Parathyroid adenoma (tissue), 2 donors: ENCODE measurements around the gene ARHGAP12.
A peak's percentile ranks its signal among the peaks of the same experiment; 100 is the strongest.

Experiments used
- H2AFZ ChIP-seq: fragments of 300-600 bp; sonication (generic); one replicate; pipeline ENCODE4 v1.7.0; 2017; ENCODE audit warnings: antibody characterized with exemption, mild to moderate bottlenecking
- H3K27ac ChIP-seq: fragments of 300-600 bp; sonication (generic); one replicate; pipeline ENCODE4 v1.7.0; 2017
- H3K27me3 ChIP-seq: fragments of 300-600 bp; sonication (generic); one replicate; pipeline ENCODE4 v1.7.0; 2017; ENCODE audit warnings: low read length; ENCODE audit not compliant: control insufficient read depth, insufficient read depth
- H3K36me3 ChIP-seq: fragments of 300-600 bp; sonication (generic); one replicate; pipeline ENCODE4 v1.7.0; 2017; ENCODE audit warnings: low read length; ENCODE audit not compliant: control insufficient read depth, insufficient read depth
- H3K4me1 ChIP-seq: fragments of 300-600 bp; sonication (generic); one replicate; pipeline ENCODE4 v1.7.0; 2017; ENCODE audit warnings: control low read depth
- H3K4me2 ChIP-seq: fragments of 300-600 bp; sonication (generic); one replicate; pipeline ENCODE4 v1.7.0; 2017; ENCODE audit warnings: low read length
- H3K4me3 ChIP-seq: fragments of 300-600 bp; sonication (generic); one replicate; pipeline ENCODE4 v1.7.0; 2017; ENCODE audit warnings: low read depth, low read length
- H3K79me2 ChIP-seq: fragments of 300-600 bp; sonication (generic); one replicate; pipeline ENCODE4 v1.7.0; 2017; ENCODE audit warnings: control low read depth
- H3K9ac ChIP-seq: fragments of 300-600 bp; sonication (generic); one replicate; pipeline ENCODE4 v1.7.0; 2017; ENCODE audit warnings: mild to moderate bottlenecking
- H3K9me3 ChIP-seq: fragments of 300-600 bp; sonication (generic); one replicate; pipeline ENCODE4 v1.7.0; 2017; ENCODE audit warnings: low read length; ENCODE audit not compliant: control insufficient read depth
- TF ChIP-seq, protein P1 (sequence below): fragments of 300-600 bp; sonication (generic); IDR thresholded peaks from one replicate; pipeline ENCODE4 v1.7.0; 2017; ENCODE audit warnings: antibody characterized with exemption, mild to moderate bottlenecking
- donor health status: primary hyperparathyroidism.

Gene ARHGAP12, protein sequence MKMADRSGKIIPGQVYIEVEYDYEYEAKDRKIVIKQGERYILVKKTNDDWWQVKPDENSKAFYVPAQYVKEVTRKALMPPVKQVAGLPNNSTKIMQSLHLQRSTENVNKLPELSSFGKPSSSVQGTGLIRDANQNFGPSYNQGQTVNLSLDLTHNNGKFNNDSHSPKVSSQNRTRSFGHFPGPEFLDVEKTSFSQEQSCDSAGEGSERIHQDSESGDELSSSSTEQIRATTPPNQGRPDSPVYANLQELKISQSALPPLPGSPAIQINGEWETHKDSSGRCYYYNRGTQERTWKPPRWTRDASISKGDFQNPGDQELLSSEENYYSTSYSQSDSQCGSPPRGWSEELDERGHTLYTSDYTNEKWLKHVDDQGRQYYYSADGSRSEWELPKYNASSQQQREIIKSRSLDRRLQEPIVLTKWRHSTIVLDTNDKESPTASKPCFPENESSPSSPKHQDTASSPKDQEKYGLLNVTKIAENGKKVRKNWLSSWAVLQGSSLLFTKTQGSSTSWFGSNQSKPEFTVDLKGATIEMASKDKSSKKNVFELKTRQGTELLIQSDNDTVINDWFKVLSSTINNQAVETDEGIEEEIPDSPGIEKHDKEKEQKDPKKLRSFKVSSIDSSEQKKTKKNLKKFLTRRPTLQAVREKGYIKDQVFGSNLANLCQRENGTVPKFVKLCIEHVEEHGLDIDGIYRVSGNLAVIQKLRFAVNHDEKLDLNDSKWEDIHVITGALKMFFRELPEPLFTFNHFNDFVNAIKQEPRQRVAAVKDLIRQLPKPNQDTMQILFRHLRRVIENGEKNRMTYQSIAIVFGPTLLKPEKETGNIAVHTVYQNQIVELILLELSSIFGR

DNA sequence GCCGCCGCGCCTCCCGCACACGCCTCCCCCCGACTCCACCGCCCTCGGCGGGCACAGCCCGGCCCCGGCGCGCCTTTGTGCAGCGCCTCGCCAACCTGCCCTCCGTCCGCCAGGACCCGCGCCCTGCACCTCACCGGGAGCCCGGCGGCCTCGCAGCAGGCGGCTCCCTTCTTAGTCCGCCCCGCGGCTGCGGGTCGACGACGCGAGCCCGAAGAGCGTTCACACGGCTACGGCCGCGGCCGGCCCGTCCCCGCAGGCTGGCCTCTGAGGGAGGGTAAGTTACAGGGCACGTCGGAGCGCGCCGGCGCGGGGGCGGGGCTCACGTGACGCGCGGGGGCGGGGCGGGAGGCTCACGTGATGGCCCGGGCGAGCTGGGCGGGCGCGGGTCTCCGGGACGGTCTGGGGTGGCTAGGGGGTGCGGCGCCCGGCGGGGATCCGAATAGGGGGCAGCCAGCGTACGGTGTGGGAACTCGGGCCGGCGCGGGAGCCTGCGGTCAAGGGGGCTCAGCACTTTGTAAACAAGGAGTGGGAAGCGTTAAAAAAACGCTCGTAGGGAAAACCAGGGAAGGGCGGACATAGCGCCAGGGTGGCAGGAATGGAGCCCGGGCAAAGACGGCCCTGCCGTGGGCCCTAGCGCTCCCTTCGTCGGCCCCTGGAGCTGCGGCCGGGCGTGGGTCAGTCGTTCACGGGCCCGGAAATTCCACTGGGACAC is at the start of gene ARHGAP12:
ARHGAP12 (minus strand) TSS at position 283 of the 712 bp plus-strand sequence. CDS start 19,976 bp downstream, outside the sequence.
- Histone ChIP-seq H3K9ac (peak within 1 kb of the TSS; percentile 81), H3K36me3 (no peaks in the 10 kb centered on the region), H3K9me3 (no peaks in the 10 kb centered on the region), H3K79me2 (peaks cover 4% of the 10 kb centered on the region), H3K4me3 (peak within 1 kb of the TSS; percentile 88), H3K4me1 (peaks cover 8% of the 10 kb centered on the region), H3K27me3 (no peaks in the 10 kb centered on the region), H3K27ac (peak within 1 kb of the TSS; percentile 89), H3K4me2 (peak within 1 kb of the TSS; percentile 99), H2AFZ (peak within 1 kb of the TSS; percentile 97)
- TF ChIP-seq, protein P1, sequence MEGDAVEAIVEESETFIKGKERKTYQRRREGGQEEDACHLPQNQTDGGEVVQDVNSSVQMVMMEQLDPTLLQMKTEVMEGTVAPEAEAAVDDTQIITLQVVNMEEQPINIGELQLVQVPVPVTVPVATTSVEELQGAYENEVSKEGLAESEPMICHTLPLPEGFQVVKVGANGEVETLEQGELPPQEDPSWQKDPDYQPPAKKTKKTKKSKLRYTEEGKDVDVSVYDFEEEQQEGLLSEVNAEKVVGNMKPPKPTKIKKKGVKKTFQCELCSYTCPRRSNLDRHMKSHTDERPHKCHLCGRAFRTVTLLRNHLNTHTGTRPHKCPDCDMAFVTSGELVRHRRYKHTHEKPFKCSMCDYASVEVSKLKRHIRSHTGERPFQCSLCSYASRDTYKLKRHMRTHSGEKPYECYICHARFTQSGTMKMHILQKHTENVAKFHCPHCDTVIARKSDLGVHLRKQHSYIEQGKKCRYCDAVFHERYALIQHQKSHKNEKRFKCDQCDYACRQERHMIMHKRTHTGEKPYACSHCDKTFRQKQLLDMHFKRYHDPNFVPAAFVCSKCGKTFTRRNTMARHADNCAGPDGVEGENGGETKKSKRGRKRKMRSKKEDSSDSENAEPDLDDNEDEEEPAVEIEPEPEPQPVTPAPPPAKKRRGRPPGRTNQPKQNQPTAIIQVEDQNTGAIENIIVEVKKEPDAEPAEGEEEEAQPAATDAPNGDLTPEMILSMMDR, result peak; percentile 3

DNA sequence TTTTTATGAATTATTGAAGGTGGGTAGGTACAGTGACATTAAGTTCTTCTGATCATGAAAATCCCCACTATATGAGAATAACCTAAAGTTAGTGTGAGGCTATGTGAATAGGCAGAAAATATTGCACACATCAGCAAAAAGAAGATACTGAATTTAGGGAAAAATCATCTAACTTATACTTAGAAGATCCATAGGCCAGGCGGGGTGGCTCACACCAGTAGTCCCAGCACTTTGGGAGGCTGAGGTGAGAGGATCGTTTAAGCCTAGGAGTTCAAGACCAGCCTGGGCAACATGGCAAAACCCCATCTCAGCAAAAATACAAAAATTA is 49.5 kb upstream of the ARHGAP12 start:
- Histone ChIP-seq H3K4me1 (no peaks in the 10 kb centered on the region), H3K4me3 (no peak overlapping the region), H3K27ac (no peak overlapping the region), H3K4me2 (no peak overlapping the region), H3K79me2 (no peaks in the 10 kb centered on the region), H3K9me3 (no peaks in the 10 kb centered on the region), H2AFZ (no peak overlapping the region), H3K36me3 (no peaks in the 10 kb centered on the region), H3K9ac (no peak overlapping the region), H3K27me3 (no peaks in the 10 kb centered on the region)
- TF ChIP-seq, protein P1, result no peak

DNA sequence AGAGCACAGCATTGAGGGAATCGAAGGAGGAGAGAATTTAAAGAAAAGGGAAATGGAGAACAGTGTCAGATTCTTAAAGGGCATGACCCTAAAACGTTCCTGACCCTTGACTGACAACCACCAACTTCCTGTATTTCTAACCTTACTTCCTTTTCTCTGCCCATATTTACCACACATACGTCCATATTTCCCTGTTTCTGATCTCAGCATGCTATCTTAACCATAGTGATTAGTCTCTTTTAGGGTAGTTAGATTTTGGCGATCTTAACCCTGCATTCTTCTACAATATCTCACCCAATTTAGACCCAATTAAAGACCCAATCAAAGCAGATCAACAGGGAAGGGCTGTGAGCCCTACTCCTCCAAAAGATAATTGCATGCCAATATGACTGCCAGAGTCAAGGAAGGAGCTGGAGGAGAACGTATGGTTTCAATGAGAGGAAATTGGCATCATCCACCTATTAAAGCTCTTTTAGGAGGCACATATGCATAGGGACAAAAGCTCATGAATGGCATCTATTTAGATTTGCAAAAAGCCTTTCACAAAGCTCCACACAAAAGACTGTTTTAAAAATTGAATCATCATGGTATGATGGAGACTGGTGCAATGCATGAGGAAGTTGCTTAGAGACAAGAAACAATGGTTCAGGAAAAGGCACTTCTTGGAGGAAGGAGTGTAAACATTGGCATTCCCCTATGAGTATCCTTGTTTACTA is 49.0 kb upstream of the ARHGAP12 start:
- Histone ChIP-seq H2AFZ (no peak overlapping the region), H3K27ac (no peak overlapping the region), H3K4me3 (no peak overlapping the region), H3K4me2 (no peak overlapping the region), H3K4me1 (no peaks in the 10 kb centered on the region), H3K79me2 (no peaks in the 10 kb centered on the region), H3K27me3 (no peaks in the 10 kb centered on the region), H3K9me3 (no peaks in the 10 kb centered on the region), H3K9ac (no peak overlapping the region), H3K36me3 (no peaks in the 10 kb centered on the region)
- TF ChIP-seq, protein P1, result no peak

DNA sequence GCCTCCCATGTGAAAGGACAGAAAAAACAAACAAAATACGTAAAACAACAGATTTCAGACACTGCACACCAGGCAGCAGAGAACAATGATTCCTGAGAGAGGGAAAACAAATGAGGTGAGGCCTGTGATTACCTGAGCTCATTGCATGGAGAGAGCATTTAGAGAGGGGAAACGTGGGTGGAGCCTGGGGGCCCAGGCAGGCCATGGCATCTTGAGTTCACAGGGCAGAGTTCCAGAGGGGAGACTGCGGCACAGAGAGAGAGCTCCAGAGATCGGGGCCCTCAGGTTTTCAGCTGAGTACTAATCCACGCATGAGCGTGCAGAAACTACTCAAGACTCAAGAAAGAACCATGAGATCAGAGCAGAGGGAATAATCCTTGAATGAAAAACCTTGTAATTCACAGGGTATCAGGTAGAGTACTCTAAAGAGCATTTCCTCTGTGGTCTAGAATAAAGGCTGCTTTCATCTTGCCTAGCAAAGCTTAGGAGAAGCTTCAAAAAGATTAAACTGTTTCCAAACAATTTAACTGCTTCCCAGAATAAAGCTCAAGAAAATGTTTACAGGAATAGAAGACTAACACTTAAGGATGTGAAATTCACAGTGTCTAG is 46.6 kb upstream of the ARHGAP12 start:
- Histone ChIP-seq H3K36me3 (no peaks in the 10 kb centered on the region), H3K4me2 (no peak overlapping the region), H3K79me2 (no peaks in the 10 kb centered on the region), H3K27ac (no peak overlapping the region), H3K27me3 (no peaks in the 10 kb centered on the region), H3K9me3 (no peaks in the 10 kb centered on the region), H3K4me1 (no peaks in the 10 kb centered on the region), H3K9ac (no peak overlapping the region), H3K4me3 (no peak overlapping the region), H2AFZ (no peak overlapping the region)
- TF ChIP-seq, protein P1, result no peak
